Chondrocyte (in vitro differentiated cells): ENCODE measurements around the gene ULK4. TPM values are rescaled to one million over a fixed set of nuclear protein-coding genes. Genes with fewer than 3 reads are reported as not detected.

Experiments
- DNase-seq: peaks from one replicate; pipeline ENCODE4 v3.0.0; 2021; ENCODE audit warnings: mixed read lengths, low spot score
- H3K27ac Mint-ChIP-seq: one replicate; pipeline ENCODE4 v1.8.0; 2021; ENCODE audit warnings: mild to moderate bottlenecking, moderate library complexity, mixed read lengths; ENCODE audit not compliant: unreplicated experiment
- H3K27me3 Mint-ChIP-seq: 2 replicates; pipeline ENCODE4 v1.8.0; 2021; ENCODE audit warnings: low read depth, mixed read lengths
- H3K36me3 Mint-ChIP-seq: 2 replicates; pipeline ENCODE4 v1.8.0; 2021; ENCODE audit warnings: low read depth, mixed read lengths
- H3K4me1 Mint-ChIP-seq: 2 replicates; pipeline ENCODE4 v1.8.0; 2021; ENCODE audit warnings: low read depth, mild to moderate bottlenecking, mixed read lengths
- H3K4me3 Mint-ChIP-seq: one replicate; pipeline ENCODE4 v1.8.0; 2021; ENCODE audit warnings: mild to moderate bottlenecking, moderate library complexity, mixed read lengths; ENCODE audit not compliant: unreplicated experiment
- H3K9me3 Mint-ChIP-seq: 2 replicates; pipeline ENCODE4 v1.8.0; 2021; ENCODE audit warnings: low read depth, mixed read lengths
- CTCF ChIP-seq: fragments of 200-600 bp; sonication (generic); IDR thresholded peaks from 2 replicates; pipeline ENCODE4 v1.5.0; 2021; ENCODE audit warnings: antibody characterized with exemption, mild to moderate bottlenecking, moderate library complexity
- total RNA-seq: library from RNA; stranded (reverse); gene quantifications from 3 replicates; pipeline ENCODE4 v1.2.1, GENCODE V29; 2021

ULK4 gene
- total RNA-seq, 1 donor from 2014 or later: 9.1 TPM

- no peak for TF ChIP-seq CTCF
- Mint-ChIP-seq H3K27ac (peak overlapping the region; percentile 12), H3K4me3 (no peak overlapping the region), H3K36me3 (peaks cover 16% of the 10 kb centered on the region), H3K4me1 (peaks cover 81% of the 10 kb centered on the region), H3K27me3 (no peaks in the 10 kb centered on the region), H3K9me3 (no peaks in the 10 kb centered on the region)
- DNase-seq: no peak
These were observed 739.9 kb downstream of the ULK4 start for GRCh38 chr3:41222012-41222411.

- Mint-ChIP-seq H3K27ac (peak overlapping the region; percentile 71), H3K9me3 (no peaks in the 10 kb centered on the region), H3K4me1 (peaks cover 81% of the 10 kb centered on the region), H3K4me3 (no peak overlapping the region), H3K36me3 (peaks cover 8% of the 10 kb centered on the region), H3K27me3 (no peaks in the 10 kb centered on the region)
- no peak for TF ChIP-seq CTCF
- DNase-seq: no peak
These were observed 740.8 kb downstream of the ULK4 start for GRCh38 chr3:41220906-41221677.

- no peak overlapping the region for H3K4me3 Mint-ChIP-seq
- peaks cover 1% of the 10 kb centered on the region for H3K36me3 Mint-ChIP-seq
- no peaks in the 10 kb centered on the region for H3K27me3 Mint-ChIP-seq
- H3K9me3 Mint-ChIP-seq: no peaks in the 10 kb centered on the region
- H3K4me1 Mint-ChIP-seq: peaks cover 87% of the 10 kb centered on the region
- no peak for TF ChIP-seq CTCF
- peak overlapping the region; percentile 33 for H3K27ac Mint-ChIP-seq
- DNase-seq: no peak
These were observed 742.5 kb downstream of the ULK4 start for GRCh38 chr3:41219424-41219823.

- no peaks in the 10 kb centered on the region for H3K27me3 Mint-ChIP-seq
- H3K27ac Mint-ChIP-seq: peak overlapping the region; percentile 80
- H3K4me3 Mint-ChIP-seq: no peak overlapping the region
- no peak for DNase-seq
- peaks cover 91% of the 10 kb centered on the region for H3K4me1 Mint-ChIP-seq
- peaks cover 1% of the 10 kb centered on the region for H3K36me3 Mint-ChIP-seq
- no peak for TF ChIP-seq CTCF
- H3K9me3 Mint-ChIP-seq: no peaks in the 10 kb centered on the region
These were observed 744.9 kb downstream of the ULK4 start for GRCh38 chr3:41216993-41217392.

- no peak for DNase-seq
- TF ChIP-seq CTCF: no peak
- peaks cover 91% of the 10 kb centered on the region for H3K4me1 Mint-ChIP-seq
These were observed 745.5 kb downstream of the ULK4 start for GRCh38 chr3:41216422-41216821.

More at GRCh38 chr3:41216422-41216821, 745.5 kb downstream of the ULK4 start:
- Mint-ChIP-seq H3K27ac (peak overlapping the region; percentile 80), H3K4me3 (no peak overlapping the region), H3K36me3 (peaks cover 1% of the 10 kb centered on the region), H3K27me3 (no peaks in the 10 kb centered on the region), H3K9me3 (no peaks in the 10 kb centered on the region)
